Activated naive CD8-positive, alpha-beta T cell treated with anti-CD3 and anti-CD28 coated beads, Interleukin-2, amount 10 ng/mL, durations not matched to agents 7 days and 5 days (primary cell): ENCODE measurements around the gene RAD52. TPM values are rescaled to one million over a fixed set of nuclear protein-coding genes. Genes with fewer than 3 reads are reported as not detected.

Experiments used
- ATAC-seq: fragments of 150-1000 bp; cut with Tn5 transposase; one replicate; pipeline ENCODE4 v1.10.0; 2021; ENCODE audit warnings: low read depth, moderate library complexity
- POLR2A ChIA-PET: fragments of 350-600 bp; sonication (Branson Sonifier 250); formaldehyde crosslinking; loops from one replicate; lab custom pipeline; 2021; ENCODE audit warnings: antibody characterized with exemption; lab: Charles Lee
- DNase-seq: peaks from one replicate; pipeline ENCODE4 v3.0.0; 2021
- H3K27ac Mint-ChIP-seq: one replicate; pipeline ENCODE4 v1.8.0; 2022; ENCODE audit warnings: mild to moderate bottlenecking, mixed read lengths
- H3K27me3 Mint-ChIP-seq: one replicate; pipeline ENCODE4 v1.8.0; 2022; ENCODE audit warnings: mild to moderate bottlenecking, moderate library complexity, mixed read lengths
- H3K36me3 Mint-ChIP-seq: one replicate; pipeline ENCODE4 v1.8.0; 2021; ENCODE audit warnings: mild to moderate bottlenecking, mixed read lengths
- H3K4me1 Mint-ChIP-seq: one replicate; pipeline ENCODE4 v1.8.0; 2021; ENCODE audit warnings: mixed read lengths
- H3K4me3 Mint-ChIP-seq: one replicate; pipeline ENCODE4 v1.8.0; 2022; ENCODE audit warnings: mild to moderate bottlenecking, moderate library complexity, mixed read lengths
- H3K9me3 Mint-ChIP-seq: one replicate; pipeline ENCODE4 v1.8.0; 2021; ENCODE audit warnings: mixed read lengths
- total RNA-seq, 2 experiments: library from RNA; stranded (reverse); gene quantifications; one replicate each; pipeline ENCODE4 v1.2.3, GENCODE V29; 2021

Gene RAD52
- 10 to 100 TPM; 15.9 to 17.9 TPM for total RNA-seq

GRCh38 chr12:949453-950191 is at the start of gene RAD52:
Gene RAD52 (minus strand): TSS chr12:949694. CDS start chr12:933058, 16,636 bp downstream.
- ATAC-seq (peak; percentile 91), DNase-seq (peak; percentile 97)
- POLR2A ChIA-PET, result interaction anchor here (0.6 to 2.0 kb wide), 17 partner anchors 16 to 653 kb away, joined by 3 to 11 read pairs (median 4); partner anchors contain the start of genes ERC1 and WNK1
- Mint-ChIP-seq H3K36me3 (peaks cover 10% of the 10 kb centered on the region), H3K9me3 (no peaks in the 10 kb centered on the region), H3K4me3 (peak within 1 kb of the TSS; percentile 91), H3K27ac (peak within 1 kb of the TSS; percentile 80), H3K27me3 (peaks cover 4% of the 10 kb centered on the region), H3K4me1 (peaks cover 16% of the 10 kb centered on the region)

GRCh38 chr12:998020-998874 is 48.8 kb upstream of the RAD52 start:
- H3K36me3 Mint-ChIP-seq, result peaks cover 5% of the 10 kb centered on the region

GRCh38 chr12:997505-997904 is 48.0 kb upstream of the RAD52 start:
- no peak overlapping the region for H3K4me3 Mint-ChIP-seq
- peaks cover 6% of the 10 kb centered on the region for H3K4me1 Mint-ChIP-seq
- ATAC-seq (no peak), DNase-seq (no peak)
- POLR2A ChIA-PET, result no interaction called here
- H3K27me3 Mint-ChIP-seq, result no peaks in the 10 kb centered on the region
- H3K9me3 Mint-ChIP-seq, result no peaks in the 10 kb centered on the region
- H3K36me3 Mint-ChIP-seq, result peaks cover 5% of the 10 kb centered on the region
- no peak overlapping the region for H3K27ac Mint-ChIP-seq

More at GRCh38 chr12:998020-998874, 48.8 kb upstream of the RAD52 start:
- no peak overlapping the region for H3K27ac Mint-ChIP-seq
- ATAC-seq, result no peak
- H3K27me3 Mint-ChIP-seq, result no peaks in the 10 kb centered on the region
- peaks cover 3% of the 10 kb centered on the region for H3K4me1 Mint-ChIP-seq
- POLR2A ChIA-PET, result no interaction called here
- H3K4me3 Mint-ChIP-seq, result no peak overlapping the region
- DNase-seq, result no peak
- no peaks in the 10 kb centered on the region for H3K9me3 Mint-ChIP-seq

GRCh38 chr12:996881-997280 is 47.4 kb upstream of the RAD52 start:
- peaks cover 5% of the 10 kb centered on the region for H3K36me3 Mint-ChIP-seq
- ATAC-seq (no peak), DNase-seq (no peak)
- no peaks in the 10 kb centered on the region for H3K9me3 Mint-ChIP-seq
- H3K4me3 Mint-ChIP-seq, result no peak overlapping the region
- H3K4me1 Mint-ChIP-seq, result peaks cover 11% of the 10 kb centered on the region
- H3K27me3 Mint-ChIP-seq, result peaks cover under 1% of the 10 kb centered on the region
- POLR2A ChIA-PET, result no interaction called here
- H3K27ac Mint-ChIP-seq, result no peak overlapping the region

GRCh38 chr12:992647-993046 is 43.2 kb upstream of the RAD52 start:
- DNase-seq (no peak), ATAC-seq (no peak)
- POLR2A ChIA-PET, result no interaction called here
- Mint-ChIP-seq H3K27me3 (peaks cover 3% of the 10 kb centered on the region), H3K4me1 (peaks cover 37% of the 10 kb centered on the region), H3K4me3 (peak overlapping the region; percentile 92), H3K36me3 (no peaks in the 10 kb centered on the region), H3K27ac (no peak overlapping the region), H3K9me3 (no peaks in the 10 kb centered on the region)

GRCh38 chr12:991350-992333 is 42.1 kb upstream of the RAD52 start:
- Mint-ChIP-seq H3K27ac (peak overlapping the region; percentile 91), H3K4me1 (peaks cover 34% of the 10 kb centered on the region), H3K36me3 (no peaks in the 10 kb centered on the region), H3K9me3 (no peaks in the 10 kb centered on the region), H3K4me3 (peak overlapping the region; percentile 92), H3K27me3 (peaks cover 3% of the 10 kb centered on the region)
- ATAC-seq (peak; percentile 55), DNase-seq (no peak)
- POLR2A ChIA-PET, result interaction anchor here (0.6 to 2.7 kb wide), 6 partner anchors 42 to 610 kb away, joined by 3 to 11 read pairs (median 4); partner anchors contain the start of gene RAD52

- Mint-ChIP-seq H3K4me3 (peak within 1 kb of the TSS; percentile 92), H3K9me3 (no peaks in the 10 kb centered on the region), H3K36me3 (no peaks in the 10 kb centered on the region), H3K27me3 (peaks cover 3% of the 10 kb centered on the region), H3K27ac (peak within 1 kb of the TSS; percentile 91), H3K4me1 (peaks cover 34% of the 10 kb centered on the region)
- ATAC-seq, result peak; percentile 77
- POLR2A ChIA-PET, result interaction anchor here (0.6 to 2.7 kb wide), 6 partner anchors 42 to 611 kb away, joined by 3 to 11 read pairs (median 5); partner anchors contain the start of genes KDM5A and RAD52
- peak; percentile 90 for DNase-seq
Measured at GRCh38 chr12:990661-991349, 41.3 kb upstream of the RAD52 start, which contains the start of gene ERC1. Gene ERC1 (plus strand): TSS chr12:991223. CDS start chr12:1027904, 36,681 bp downstream.

GRCh38 chr12:989751-990660 is 40.5 kb upstream of the RAD52 start:
- POLR2A ChIA-PET, result interaction anchor here (1.2 to 2.7 kb wide), 3 partner anchors 41 to 603 kb away, joined by 5 to 11 read pairs (median 5); partner anchors contain the start of genes KDM5A and RAD52
- Mint-ChIP-seq H3K27me3 (peaks cover 3% of the 10 kb centered on the region), H3K27ac (peak overlapping the region; percentile 68), H3K9me3 (no peaks in the 10 kb centered on the region), H3K4me1 (peaks cover 34% of the 10 kb centered on the region), H3K4me3 (peak overlapping the region; percentile 82), H3K36me3 (no peaks in the 10 kb centered on the region)
- ATAC-seq, result peak; percentile 42
- no peak for DNase-seq

GRCh38 chr12:989051-989450 is 39.6 kb upstream of the RAD52 start:
- Mint-ChIP-seq H3K27ac (no peak overlapping the region), H3K9me3 (no peaks in the 10 kb centered on the region), H3K27me3 (peaks cover 3% of the 10 kb centered on the region), H3K36me3 (no peaks in the 10 kb centered on the region), H3K4me1 (peaks cover 34% of the 10 kb centered on the region), H3K4me3 (peak overlapping the region; percentile 82)
- no peak for ATAC-seq
- DNase-seq, result no peak
- POLR2A ChIA-PET, result interaction anchor here (1.3 kb wide), 1 partner anchor 40 kb away, joined by 4 read pairs; the partner anchor contains the start of gene RAD52

- Mint-ChIP-seq H3K9me3 (no peaks in the 10 kb centered on the region), H3K4me1 (peaks cover 34% of the 10 kb centered on the region), H3K27ac (peak overlapping the region; percentile 4), H3K4me3 (peak overlapping the region; percentile 82), H3K36me3 (no peaks in the 10 kb centered on the region), H3K27me3 (peaks cover 3% of the 10 kb centered on the region)
- ATAC-seq (no peak), DNase-seq (no peak)
- POLR2A ChIA-PET, result interaction anchor here (1.3 kb wide), 1 partner anchor 39 kb away, joined by 4 read pairs; the partner anchor contains the start of gene RAD52
Measured at GRCh38 chr12:988646-989045, 39.2 kb upstream of the RAD52 start.

GRCh38 chr12:981961-982360 is 32.5 kb upstream of the RAD52 start:
- Mint-ChIP-seq H3K27ac (no peak overlapping the region), H3K27me3 (no peaks in the 10 kb centered on the region), H3K36me3 (peaks cover 3% of the 10 kb centered on the region), H3K4me3 (no peak overlapping the region), H3K9me3 (no peaks in the 10 kb centered on the region), H3K4me1 (no peaks in the 10 kb centered on the region)
- DNase-seq (no peak), ATAC-seq (no peak)
- POLR2A ChIA-PET, result no interaction called here
